IPS-18a (cell line): Measurements from ENCODE around the gene CCDC50.

ENCODE experiments used
- H3K27ac ChIP-seq: one replicate; pipeline ENCODE4 v1.5.1; 2013; ENCODE audit warnings: low read length
- H3K27me3 ChIP-seq: one replicate; pipeline ENCODE4 v1.6.1; 2013; ENCODE audit warnings: mild to moderate bottlenecking, low read length; ENCODE audit not compliant: control insufficient read depth, insufficient read depth
- H3K36me3 ChIP-seq: one replicate; pipeline ENCODE4 v1.6.1; 2013; ENCODE audit warnings: low read depth, low read length; ENCODE audit not compliant: control insufficient read depth
- H3K4me1 ChIP-seq: one replicate; pipeline ENCODE4 v1.6.1; 2013; ENCODE audit warnings: low read depth, low read length; ENCODE audit not compliant: control insufficient read depth
- H3K4me3 ChIP-seq: one replicate; pipeline ENCODE4 v1.5.1; 2013; ENCODE audit warnings: low read length
- H3K9ac ChIP-seq: one replicate; pipeline ENCODE4 v1.6.1; 2013; ENCODE audit warnings: mild to moderate bottlenecking, low read length, moderate library complexity
- H3K9me3 ChIP-seq: one replicate; pipeline ENCODE4 v1.6.1; 2013; ENCODE audit warnings: low read depth, low read length; ENCODE audit not compliant: control insufficient read depth

The CCDC50 gene

DNA sequence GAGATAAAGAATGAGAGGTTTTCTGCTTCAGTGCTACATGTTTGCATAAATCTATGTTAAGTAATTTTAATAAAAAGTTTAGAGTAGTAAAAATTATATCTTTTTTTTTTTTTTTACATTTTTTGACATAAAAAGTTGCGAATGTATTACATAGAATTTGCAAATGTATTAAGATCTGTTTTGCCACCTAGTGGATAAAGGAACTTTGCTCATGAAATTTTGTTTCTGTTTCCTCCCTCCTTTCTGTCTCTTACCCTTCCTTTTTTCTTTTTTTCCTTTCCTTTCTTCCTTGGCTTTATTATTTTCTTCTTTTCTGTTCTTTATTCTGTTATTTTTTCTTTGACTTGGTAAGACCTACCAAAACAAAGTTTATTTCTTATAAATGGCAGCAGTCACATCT lies 59.6 kb downstream of the CCDC50 start:
- no peak overlapping the region for H3K4me3 ChIP-seq
- H3K4me1 ChIP-seq = peaks cover 32% of the 10 kb centered on the region
- H3K9me3 ChIP-seq = no peaks in the 10 kb centered on the region
- no peaks in the 10 kb centered on the region for H3K36me3 ChIP-seq
- no peak overlapping the region for H3K27ac ChIP-seq
- no peaks in the 10 kb centered on the region for H3K27me3 ChIP-seq
- H3K9ac ChIP-seq = no peak overlapping the region

DNA sequence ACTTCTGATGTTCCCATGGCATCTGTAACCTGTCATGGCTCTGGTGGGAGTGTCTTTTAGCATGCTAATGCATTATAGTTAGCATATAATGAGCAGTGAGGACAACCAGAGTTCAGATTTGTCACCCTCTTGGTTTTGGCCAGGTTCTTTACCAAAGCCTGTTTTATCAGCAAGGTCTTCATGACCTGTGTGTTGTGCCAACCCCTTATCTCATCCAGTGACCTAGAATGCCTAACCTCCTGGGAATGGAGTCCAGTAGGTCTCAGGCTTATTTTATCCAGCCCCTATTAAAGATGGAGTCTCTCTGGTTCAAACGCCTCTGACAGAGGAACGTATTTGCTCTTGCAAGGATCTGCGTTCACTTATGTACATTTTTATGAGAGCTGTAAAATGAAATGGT lies 61.4 kb downstream of the CCDC50 start:
- no peak overlapping the region for H3K4me3 ChIP-seq
- peaks cover 2% of the 10 kb centered on the region for H3K36me3 ChIP-seq

DNA sequence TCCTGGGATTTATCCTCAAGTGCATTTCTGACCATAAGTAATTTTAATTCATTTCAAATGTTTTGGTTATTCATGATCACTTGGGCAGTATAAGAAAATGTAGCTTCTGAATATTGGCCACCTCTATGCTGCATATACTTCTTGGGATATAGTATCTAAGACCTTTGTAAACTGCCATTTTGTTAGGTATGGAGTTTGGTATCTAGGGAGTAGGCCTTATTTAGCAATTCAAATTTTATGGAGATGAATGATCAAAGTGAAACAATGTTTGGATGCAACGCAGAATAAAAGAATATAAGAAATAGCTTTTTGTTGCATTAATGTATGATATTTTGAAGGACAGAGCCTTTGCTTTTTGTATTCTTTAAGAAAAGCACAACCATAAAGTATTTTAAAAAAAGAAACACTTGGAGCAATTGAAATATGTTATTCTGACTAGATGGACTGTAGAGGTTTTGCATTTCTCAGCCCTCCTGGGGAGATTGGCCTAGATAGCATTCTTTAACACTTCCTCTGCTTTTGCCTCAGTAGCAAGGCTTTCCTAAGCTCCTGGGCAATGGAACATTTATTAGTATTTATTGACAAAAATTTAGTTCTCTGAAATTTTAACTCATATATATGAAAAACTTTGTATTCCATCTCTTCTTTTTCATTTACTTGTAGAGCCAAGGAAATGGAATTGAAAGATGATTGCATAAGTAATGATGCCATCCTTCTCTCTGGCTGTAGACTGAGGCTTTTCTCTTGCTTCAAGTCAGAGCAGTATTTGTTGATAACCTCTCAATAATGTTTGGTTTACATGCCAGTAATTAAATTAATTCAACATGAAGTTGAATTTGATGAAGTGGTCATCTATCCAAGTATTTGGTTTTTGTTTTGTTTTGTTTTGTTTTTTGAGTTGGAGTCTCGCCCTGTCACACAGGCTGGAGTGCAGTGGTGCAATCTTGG lies 62.9 kb downstream of the CCDC50 start:
- peak overlapping the region; percentile 24 for H3K4me3 ChIP-seq
- peaks cover 32% of the 10 kb centered on the region for H3K4me1 ChIP-seq
- H3K9me3 ChIP-seq = no peaks in the 10 kb centered on the region
- no peak overlapping the region for H3K9ac ChIP-seq
- H3K36me3 ChIP-seq = peaks cover 4% of the 10 kb centered on the region
- peak overlapping the region; percentile 59 for H3K27ac ChIP-seq
- H3K27me3 ChIP-seq = no peaks in the 10 kb centered on the region

More for the DNA sequence above, 61.4 kb downstream of the CCDC50 start:
- H3K4me1 ChIP-seq = peaks cover 32% of the 10 kb centered on the region
- no peaks in the 10 kb centered on the region for H3K27me3 ChIP-seq
- H3K9me3 ChIP-seq = no peaks in the 10 kb centered on the region
- no peak overlapping the region for H3K27ac ChIP-seq
- H3K9ac ChIP-seq = no peak overlapping the region

DNA sequence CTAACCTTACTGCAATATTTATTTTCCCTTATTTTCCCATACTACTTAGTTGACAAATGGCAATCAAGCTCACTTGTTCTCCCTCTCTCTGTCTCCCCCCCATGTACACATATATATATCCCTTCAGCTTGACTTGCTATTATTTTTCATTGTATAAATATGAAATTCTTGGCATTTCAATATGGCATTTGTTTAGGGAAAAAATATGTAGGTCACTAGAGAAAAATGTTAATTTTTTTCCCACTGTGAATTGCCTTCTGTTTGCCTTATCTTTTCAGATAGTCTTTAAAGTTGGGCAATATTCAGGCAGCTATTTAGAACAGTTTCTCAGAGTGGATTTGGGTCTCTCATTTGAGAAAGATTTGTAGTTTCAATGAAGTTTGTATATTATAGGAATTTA lies 64.0 kb downstream of the CCDC50 start:
- H3K4me1 ChIP-seq = peaks cover 32% of the 10 kb centered on the region
- no peak overlapping the region for H3K27ac ChIP-seq
- H3K9me3 ChIP-seq = no peaks in the 10 kb centered on the region
- no peak overlapping the region for H3K9ac ChIP-seq
- H3K4me3 ChIP-seq = no peak overlapping the region
- H3K36me3 ChIP-seq = peaks cover 4% of the 10 kb centered on the region
- H3K27me3 ChIP-seq = no peaks in the 10 kb centered on the region

DNA sequence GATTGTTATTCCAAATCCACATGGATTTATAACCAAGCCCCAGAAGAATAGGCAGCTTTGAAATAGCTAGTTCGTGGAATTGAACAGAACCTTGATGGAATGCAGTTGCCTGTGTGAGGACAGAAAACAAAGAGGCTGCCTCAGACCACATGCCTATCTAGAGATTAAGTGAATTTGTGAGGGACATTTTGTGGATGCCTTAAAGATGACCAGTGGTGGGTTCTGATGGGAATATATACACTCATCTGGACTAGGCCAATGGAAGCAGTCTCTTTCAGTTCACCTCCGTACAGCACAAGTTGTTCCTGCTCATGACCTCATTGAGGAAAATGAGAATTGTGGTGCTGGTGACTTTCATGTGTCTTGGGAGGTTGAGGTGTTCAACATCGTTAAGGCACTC lies 68.6 kb downstream of the CCDC50 start:
- no peaks in the 10 kb centered on the region for H3K27me3 ChIP-seq
- peaks cover 2% of the 10 kb centered on the region for H3K4me1 ChIP-seq
- peaks cover 4% of the 10 kb centered on the region for H3K36me3 ChIP-seq
- no peak overlapping the region for H3K4me3 ChIP-seq
- no peak overlapping the region for H3K9ac ChIP-seq
- no peak overlapping the region for H3K27ac ChIP-seq
- H3K9me3 ChIP-seq = no peaks in the 10 kb centered on the region

DNA sequence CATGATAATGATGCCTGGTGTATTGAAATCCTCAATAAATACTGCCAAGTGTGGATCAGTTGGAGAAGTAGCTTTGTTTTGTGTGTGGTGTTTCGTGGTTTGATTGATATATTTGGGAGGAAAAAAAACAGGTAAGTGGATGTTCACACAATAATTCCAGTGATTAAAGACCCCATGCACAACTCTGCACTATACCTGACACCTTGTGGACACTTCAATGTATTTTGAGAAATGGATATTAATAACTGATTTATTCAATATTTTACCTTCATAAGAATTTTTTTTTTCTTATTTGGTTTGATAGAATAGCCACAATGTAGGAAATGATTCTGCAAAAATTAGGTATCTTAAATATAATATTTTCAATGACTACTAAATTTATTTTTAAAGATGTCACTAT lies 69.4 kb downstream of the CCDC50 start:
- H3K9ac ChIP-seq = no peak overlapping the region
- peaks cover 4% of the 10 kb centered on the region for H3K36me3 ChIP-seq
- H3K4me1 ChIP-seq = no peaks in the 10 kb centered on the region
- H3K27me3 ChIP-seq = no peaks in the 10 kb centered on the region
- H3K27ac ChIP-seq = no peak overlapping the region
- H3K4me3 ChIP-seq = no peak overlapping the region
- no peaks in the 10 kb centered on the region for H3K9me3 ChIP-seq

DNA sequence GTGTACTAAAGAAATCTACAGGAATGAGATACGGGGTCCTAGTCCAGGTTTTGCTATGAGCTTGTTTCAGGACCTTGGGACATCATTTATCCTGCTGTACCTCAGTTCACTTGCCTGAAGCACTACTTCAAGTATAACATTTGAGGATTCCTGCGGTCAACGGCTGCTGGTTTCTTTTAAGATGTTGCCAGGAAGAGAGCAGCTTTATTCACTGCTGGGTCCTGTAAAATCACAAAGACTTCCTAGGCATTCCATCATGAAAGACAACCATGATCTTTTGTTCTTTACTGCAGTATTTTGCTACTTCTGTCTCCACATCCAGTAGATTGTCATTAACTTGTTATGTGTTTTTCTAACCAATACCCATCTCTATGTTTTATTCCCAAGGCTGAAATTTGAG lies 70.7 kb downstream of the CCDC50 start:
- Histone ChIP-seq H3K9me3 (no peaks in the 10 kb centered on the region), H3K4me3 (no peak overlapping the region), H3K4me1 (no peaks in the 10 kb centered on the region), H3K27ac (no peak overlapping the region), H3K9ac (no peak overlapping the region), H3K27me3 (no peaks in the 10 kb centered on the region), H3K36me3 (peaks cover 4% of the 10 kb centered on the region)

DNA sequence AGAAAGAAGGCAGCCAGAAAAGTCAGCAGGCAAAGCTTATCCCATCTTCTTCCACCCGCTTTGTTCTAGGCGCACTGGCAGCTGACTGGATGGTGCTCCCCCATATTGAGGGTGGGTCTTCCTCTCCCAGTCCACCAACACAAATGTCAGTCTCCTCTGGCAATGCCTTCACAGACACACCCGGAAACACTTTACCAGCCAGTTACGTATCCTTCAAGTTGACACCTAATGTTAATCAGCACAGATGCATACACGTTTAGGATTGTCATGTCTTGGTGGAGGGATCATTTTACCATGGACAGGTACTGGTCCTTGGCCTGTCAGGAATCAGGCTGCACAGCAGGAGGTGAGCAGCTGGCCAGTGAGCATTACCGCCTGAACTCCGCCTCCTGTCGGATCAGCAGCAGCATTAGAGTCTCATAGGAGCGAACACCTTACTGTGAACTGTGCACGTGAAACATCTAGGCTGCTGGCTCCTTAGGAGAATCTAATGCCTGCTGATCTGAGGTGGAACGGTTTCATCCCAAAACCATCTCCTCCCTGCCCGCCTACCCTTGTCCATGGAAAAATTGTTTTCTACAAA lies 72.7 kb downstream of the CCDC50 start:
- no peaks in the 10 kb centered on the region for H3K4me1 ChIP-seq
- no peak overlapping the region for H3K27ac ChIP-seq
- H3K9me3 ChIP-seq = no peaks in the 10 kb centered on the region
- no peaks in the 10 kb centered on the region for H3K36me3 ChIP-seq
- H3K4me3 ChIP-seq = no peak overlapping the region
- no peaks in the 10 kb centered on the region for H3K27me3 ChIP-seq
- no peak overlapping the region for H3K9ac ChIP-seq

DNA sequence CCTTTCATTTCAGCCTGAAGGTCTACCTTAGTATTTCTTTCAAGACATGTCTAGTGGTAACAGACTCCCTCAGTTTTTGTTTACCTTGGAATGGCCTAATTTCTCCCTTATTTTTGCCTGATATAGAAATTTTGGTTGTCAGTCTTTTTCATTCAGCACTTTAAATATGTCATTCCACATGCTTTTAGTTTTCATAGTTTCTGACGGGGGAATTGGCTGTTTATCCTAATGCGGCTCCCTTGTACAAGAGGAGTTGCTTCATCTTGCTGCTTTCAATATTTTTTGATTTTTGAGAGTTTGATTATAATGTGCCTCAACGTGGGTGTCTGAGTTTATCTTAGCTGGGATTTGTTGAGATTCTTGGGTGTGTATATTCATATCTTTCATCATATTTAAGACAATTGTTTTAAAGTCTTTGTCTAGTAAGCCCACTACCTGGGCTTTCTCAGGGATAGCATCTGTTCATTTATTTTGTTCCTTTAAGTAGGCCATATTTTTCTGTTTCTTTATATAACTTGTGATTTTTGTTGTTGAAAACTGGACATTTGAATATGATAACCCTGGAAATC lies 80.7 kb downstream of the CCDC50 start:
- Histone ChIP-seq H3K9me3 (peaks cover 10% of the 10 kb centered on the region), H3K27ac (no peak overlapping the region), H3K9ac (no peak overlapping the region), H3K4me3 (no peak overlapping the region), H3K4me1 (peaks cover 3% of the 10 kb centered on the region), H3K27me3 (no peaks in the 10 kb centered on the region), H3K36me3 (no peaks in the 10 kb centered on the region)

DNA sequence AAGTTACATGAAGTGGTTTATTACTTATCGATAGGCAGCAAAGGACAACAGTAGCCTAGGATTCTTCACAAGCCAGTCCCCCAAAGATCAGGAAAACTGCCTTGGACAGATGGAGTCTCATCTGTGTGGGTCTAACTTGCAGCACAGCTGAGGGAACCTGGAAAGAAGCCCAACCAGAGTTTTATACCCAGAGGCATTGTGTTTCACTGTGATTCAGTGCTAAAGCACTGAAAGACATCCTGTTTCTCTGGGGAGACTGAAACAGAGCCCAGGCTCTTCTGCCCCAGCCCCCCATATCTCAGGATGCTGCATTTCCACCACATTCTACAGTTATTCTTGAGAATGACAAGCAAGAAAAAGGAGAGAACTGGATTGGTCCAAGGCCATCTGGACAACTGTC lies 83.6 kb downstream of the CCDC50 start:
- H3K9me3 ChIP-seq = peaks cover 10% of the 10 kb centered on the region
- no peak overlapping the region for H3K27ac ChIP-seq
- H3K9ac ChIP-seq = no peak overlapping the region
- H3K27me3 ChIP-seq = no peaks in the 10 kb centered on the region
- H3K36me3 ChIP-seq = no peaks in the 10 kb centered on the region
- peaks cover 6% of the 10 kb centered on the region for H3K4me1 ChIP-seq
- no peak overlapping the region for H3K4me3 ChIP-seq

DNA sequence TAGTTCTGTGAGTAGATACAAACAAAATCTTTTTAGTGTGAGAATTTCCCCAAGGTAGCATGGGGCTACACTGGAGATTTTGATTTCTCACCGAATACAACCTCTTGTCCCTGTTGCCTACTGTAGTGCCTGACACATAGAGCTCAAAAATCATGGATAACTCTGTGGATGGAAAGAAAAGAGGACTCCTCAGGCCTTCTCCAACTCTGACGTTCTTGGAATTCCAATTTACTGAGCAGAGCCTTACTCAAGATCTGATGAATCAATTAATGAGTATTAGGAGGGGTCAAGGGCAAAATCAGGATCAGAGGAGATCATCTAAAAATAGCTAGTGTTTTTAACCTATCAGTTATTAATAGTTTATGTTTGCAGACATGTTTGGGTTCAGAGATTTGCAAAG lies 85.1 kb downstream of the CCDC50 start:
- no peak overlapping the region for H3K4me3 ChIP-seq
- peaks cover 8% of the 10 kb centered on the region for H3K9me3 ChIP-seq
- H3K27me3 ChIP-seq = no peaks in the 10 kb centered on the region
- peaks cover 6% of the 10 kb centered on the region for H3K4me1 ChIP-seq
- no peak overlapping the region for H3K27ac ChIP-seq
- H3K9ac ChIP-seq = no peak overlapping the region
- H3K36me3 ChIP-seq = no peaks in the 10 kb centered on the region
